ENCODE measurements around the gene SLC22A13.

DNA sequence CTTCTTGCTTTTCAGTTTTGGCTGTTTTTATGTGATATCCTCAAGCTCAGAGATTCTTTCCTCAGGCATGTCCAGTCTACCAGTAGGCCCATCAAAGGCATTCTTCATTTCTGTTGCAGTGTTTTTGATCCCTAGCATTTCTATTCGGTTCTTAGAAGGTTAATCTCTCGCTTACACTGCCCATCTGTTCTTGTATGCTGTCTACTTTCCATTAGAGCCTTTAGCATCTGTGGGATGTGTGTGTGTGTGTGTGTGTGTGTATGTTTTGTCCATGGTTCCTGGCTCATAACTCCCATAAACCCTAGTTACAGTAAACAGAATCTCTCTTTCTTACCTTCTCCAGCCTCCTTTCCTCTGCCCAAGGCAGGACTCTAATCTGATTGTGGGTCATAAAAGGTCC is 5.1 kb upstream of the SLC22A13 start:
- no peak for TF ChIP-seq CTCF (IDR thresholded peaks at IDR 0.05)
- no peak for TF ChIP-seq POLR2A (IDR thresholded peaks at IDR 0.05)

Measured in body of pancreas (tissue), 4 donors.